ENCODE data around the gene RAB8A.

The RAB8A gene

DNA sequence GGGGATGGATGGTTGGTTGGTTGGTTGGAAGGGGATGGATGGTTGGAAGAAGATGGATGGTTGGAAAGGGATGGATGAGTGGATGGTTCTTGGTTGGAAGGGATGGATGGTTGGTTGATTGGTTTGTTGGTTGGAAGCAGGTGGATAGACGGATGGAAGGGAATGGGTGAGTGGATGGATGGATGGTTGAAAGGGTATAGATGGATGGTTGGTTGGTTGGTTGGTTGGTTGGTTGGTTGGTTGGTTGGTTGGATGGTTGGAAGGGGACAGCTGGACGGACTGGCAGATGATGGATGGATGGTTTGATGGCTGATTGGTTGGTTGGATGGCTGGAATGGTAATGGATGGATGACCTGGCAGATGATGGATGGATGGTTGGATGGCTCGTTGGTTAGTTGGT is 20.0 kb downstream of the RAB8A start:
- Histone ChIP-seq H3K27me3 (ENCODE audit: insufficient read depth, low read depth) (no peaks in the 10 kb centered on the region), H3K9ac (no peak overlapping the region), H2AFZ (ENCODE audit: low read depth) (no peak overlapping the region), H3K4me2 (no peak overlapping the region), H3K27ac (no peak overlapping the region), H3K4me3 (IDR thresholded peaks at IDR 0.05; ENCODE audit: insufficient read depth, low read depth, low read length) (no peak overlapping the region), H3K79me2 (ENCODE audit: insufficient read depth, low read depth) (no peaks in the 10 kb centered on the region), H3K36me3 (ENCODE audit: insufficient read depth) (peaks cover 6% of the 10 kb centered on the region; the same call in 1 of the 2 replicates), H4K20me1 (ENCODE audit: insufficient read depth) (no peaks in the 10 kb centered on the region), H3K4me1 (ENCODE audit: low read depth, poor library complexity, severe bottlenecking) (peaks cover 3% of the 10 kb centered on the region)
- TF ChIP-seq, protein P1, sequence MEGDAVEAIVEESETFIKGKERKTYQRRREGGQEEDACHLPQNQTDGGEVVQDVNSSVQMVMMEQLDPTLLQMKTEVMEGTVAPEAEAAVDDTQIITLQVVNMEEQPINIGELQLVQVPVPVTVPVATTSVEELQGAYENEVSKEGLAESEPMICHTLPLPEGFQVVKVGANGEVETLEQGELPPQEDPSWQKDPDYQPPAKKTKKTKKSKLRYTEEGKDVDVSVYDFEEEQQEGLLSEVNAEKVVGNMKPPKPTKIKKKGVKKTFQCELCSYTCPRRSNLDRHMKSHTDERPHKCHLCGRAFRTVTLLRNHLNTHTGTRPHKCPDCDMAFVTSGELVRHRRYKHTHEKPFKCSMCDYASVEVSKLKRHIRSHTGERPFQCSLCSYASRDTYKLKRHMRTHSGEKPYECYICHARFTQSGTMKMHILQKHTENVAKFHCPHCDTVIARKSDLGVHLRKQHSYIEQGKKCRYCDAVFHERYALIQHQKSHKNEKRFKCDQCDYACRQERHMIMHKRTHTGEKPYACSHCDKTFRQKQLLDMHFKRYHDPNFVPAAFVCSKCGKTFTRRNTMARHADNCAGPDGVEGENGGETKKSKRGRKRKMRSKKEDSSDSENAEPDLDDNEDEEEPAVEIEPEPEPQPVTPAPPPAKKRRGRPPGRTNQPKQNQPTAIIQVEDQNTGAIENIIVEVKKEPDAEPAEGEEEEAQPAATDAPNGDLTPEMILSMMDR (conservative IDR thresholded peaks at IDR 0.05; ENCODE audit: low read depth, low read length), result no peak

DNA sequence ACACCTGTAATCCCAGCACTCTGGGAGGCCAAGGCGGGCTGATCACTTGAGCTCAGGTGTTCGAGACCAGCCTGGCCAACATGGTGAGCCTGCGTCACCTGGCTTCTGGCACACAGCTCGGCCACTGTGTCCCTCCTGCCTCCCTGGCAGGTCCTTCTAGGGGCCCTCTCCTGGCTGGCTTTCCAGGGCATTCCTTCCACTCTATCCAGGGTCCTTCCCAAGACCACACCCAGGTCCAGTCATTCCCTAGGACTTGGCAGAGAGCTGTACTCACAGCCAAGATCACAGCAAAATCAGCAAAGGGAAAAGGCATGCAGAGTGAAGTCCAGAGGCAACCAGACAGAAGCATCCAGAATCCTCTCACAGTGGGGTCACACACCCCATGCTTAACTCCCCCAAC is 22.1 kb downstream of the RAB8A start:
- no peak overlapping the region for H3K4me3 ChIP-seq (IDR thresholded peaks at IDR 0.05; ENCODE audit: insufficient read depth, low read depth, low read length)
- H3K79me2 ChIP-seq (ENCODE audit: insufficient read depth, low read depth), result no peaks in the 10 kb centered on the region
- H4K20me1 ChIP-seq (ENCODE audit: insufficient read depth), result no peaks in the 10 kb centered on the region
- TF ChIP-seq, protein P1 (conservative IDR thresholded peaks at IDR 0.05; ENCODE audit: low read depth, low read length), result no peak
- H3K4me1 ChIP-seq (ENCODE audit: low read depth, poor library complexity, severe bottlenecking), result peaks cover 3% of the 10 kb centered on the region
- no peak overlapping the region for H3K4me2 ChIP-seq
- no peak overlapping the region for H2AFZ ChIP-seq (ENCODE audit: low read depth)
- H3K9ac ChIP-seq, result no peak overlapping the region
- H3K36me3 ChIP-seq (ENCODE audit: insufficient read depth), result peaks cover 6% of the 10 kb centered on the region; the same call in 1 of the 2 replicates
- H3K27ac ChIP-seq, result no peak overlapping the region
- no peaks in the 10 kb centered on the region for H3K27me3 ChIP-seq (ENCODE audit: insufficient read depth, low read depth)

DNA sequence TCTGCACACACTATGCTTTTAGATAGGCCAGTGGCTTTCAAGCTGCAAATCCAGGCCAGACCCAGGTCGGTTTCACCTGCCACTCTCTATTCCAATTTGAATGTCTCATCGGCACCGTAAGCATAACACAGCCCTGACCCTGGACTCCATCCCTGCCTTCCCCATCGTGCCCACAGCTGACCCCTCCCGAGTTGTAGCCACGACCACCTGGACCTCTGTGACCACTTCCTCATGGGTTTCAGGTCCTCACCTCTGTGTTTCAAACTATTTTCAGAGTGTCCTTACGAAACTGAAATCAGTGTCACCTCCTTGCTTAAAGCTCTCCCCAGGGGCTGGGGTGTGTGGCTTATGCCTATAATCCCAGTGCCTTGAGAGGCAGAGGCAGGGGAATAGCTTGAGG is 22.8 kb downstream of the RAB8A start:
- Histone ChIP-seq H3K27ac (no peak overlapping the region), H3K9ac (no peak overlapping the region), H3K4me2 (no peak overlapping the region), H3K79me2 (ENCODE audit: insufficient read depth, low read depth) (no peaks in the 10 kb centered on the region), H3K4me1 (ENCODE audit: low read depth, poor library complexity, severe bottlenecking) (peaks cover 3% of the 10 kb centered on the region), H3K36me3 (ENCODE audit: insufficient read depth) (peaks cover 6% of the 10 kb centered on the region; the same call in 1 of the 2 replicates), H4K20me1 (ENCODE audit: insufficient read depth) (no peaks in the 10 kb centered on the region), H3K27me3 (ENCODE audit: insufficient read depth, low read depth) (no peaks in the 10 kb centered on the region), H3K4me3 (IDR thresholded peaks at IDR 0.05; ENCODE audit: insufficient read depth, low read depth, low read length) (no peak overlapping the region), H2AFZ (ENCODE audit: low read depth) (no peak overlapping the region)
- TF ChIP-seq, protein P1 (conservative IDR thresholded peaks at IDR 0.05; ENCODE audit: low read depth, low read length), result no peak

DNA sequence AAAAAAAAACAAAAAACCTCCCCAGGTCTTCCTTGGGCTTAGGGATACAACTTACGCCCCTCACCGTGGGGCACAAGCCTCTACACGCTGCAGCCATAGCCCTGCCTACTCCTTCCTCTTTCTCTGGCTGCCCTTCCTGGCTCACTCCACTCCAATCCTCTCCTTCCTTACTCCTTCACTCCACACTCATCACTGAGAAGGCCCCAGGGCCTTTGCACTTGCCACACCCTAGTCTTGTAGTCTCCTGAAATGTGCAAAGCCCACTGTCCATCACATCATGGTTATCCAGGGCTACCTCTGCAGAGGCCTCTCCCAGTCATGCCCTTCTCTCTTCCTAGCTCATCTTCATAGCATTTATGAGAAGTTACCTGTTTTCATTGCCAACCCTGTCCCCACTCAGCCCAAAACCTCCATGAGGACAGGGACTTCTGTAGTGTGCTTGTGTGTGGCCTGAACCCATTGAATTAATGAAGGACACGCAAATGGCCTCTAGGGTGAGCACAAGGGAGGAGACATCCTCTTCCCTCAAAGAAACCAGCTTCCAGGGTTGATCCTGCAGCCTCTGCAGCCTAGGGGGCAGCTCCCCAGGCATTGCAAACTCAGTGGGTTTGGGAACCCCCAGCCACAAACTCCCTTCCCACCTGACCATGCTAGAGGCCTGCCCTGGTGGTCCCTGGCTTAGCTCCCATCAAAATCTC is 23.9 kb downstream of the RAB8A start:
- Histone ChIP-seq H3K4me3 (IDR thresholded peaks at IDR 0.05; ENCODE audit: insufficient read depth, low read depth, low read length) (no peak overlapping the region), H3K4me1 (ENCODE audit: low read depth, poor library complexity, severe bottlenecking) (peaks cover 3% of the 10 kb centered on the region), H3K27me3 (ENCODE audit: insufficient read depth, low read depth) (no peaks in the 10 kb centered on the region), H3K27ac (no peak overlapping the region), H2AFZ (ENCODE audit: low read depth) (no peak overlapping the region), H3K36me3 (ENCODE audit: insufficient read depth) (peaks cover 6% of the 10 kb centered on the region; the same call in 1 of the 2 replicates), H4K20me1 (ENCODE audit: insufficient read depth) (no peaks in the 10 kb centered on the region), H3K79me2 (ENCODE audit: insufficient read depth, low read depth) (no peaks in the 10 kb centered on the region), H3K4me2 (no peak overlapping the region), H3K9ac (no peak overlapping the region)
- TF ChIP-seq, protein P1 (conservative IDR thresholded peaks at IDR 0.05; ENCODE audit: low read depth, low read length), result no peak

Data from KMS-11 (cell line).